ENCODE results near the gene ACOT4. TPM values are rescaled to one million over a fixed set of nuclear protein-coding genes. Genes with fewer than 3 reads are reported as not detected.
"Not testable (repeated sequence)": the region's sequence is repeated elsewhere in the genome, so short reads cannot be mapped to it uniquely, and the experiment has no call there.

Gene ACOT4
- 1.3 and 1.5 TPM in 2 replicates for total RNA-seq
- long read RNA-seq, partial matches to known transcripts, result 0 of 3 reads
- long read RNA-seq, other reads (novel, unspliced or antisense), result 0 of 3 reads

GRCh38 chr14:73591690-73592449 is at the start of gene ACOT4:
ACOT4 (plus strand) TSS chr14:73591873; CDS start chr14:73591960, 87 bp downstream.
- peak; percentile 27 for DNase-seq (ENCODE audit: low spot score, unreplicated experiment)
- H3K27ac Mint-ChIP-seq, result peak within 1 kb of the TSS; percentile 74
- TF ChIP-seq, protein P1, sequence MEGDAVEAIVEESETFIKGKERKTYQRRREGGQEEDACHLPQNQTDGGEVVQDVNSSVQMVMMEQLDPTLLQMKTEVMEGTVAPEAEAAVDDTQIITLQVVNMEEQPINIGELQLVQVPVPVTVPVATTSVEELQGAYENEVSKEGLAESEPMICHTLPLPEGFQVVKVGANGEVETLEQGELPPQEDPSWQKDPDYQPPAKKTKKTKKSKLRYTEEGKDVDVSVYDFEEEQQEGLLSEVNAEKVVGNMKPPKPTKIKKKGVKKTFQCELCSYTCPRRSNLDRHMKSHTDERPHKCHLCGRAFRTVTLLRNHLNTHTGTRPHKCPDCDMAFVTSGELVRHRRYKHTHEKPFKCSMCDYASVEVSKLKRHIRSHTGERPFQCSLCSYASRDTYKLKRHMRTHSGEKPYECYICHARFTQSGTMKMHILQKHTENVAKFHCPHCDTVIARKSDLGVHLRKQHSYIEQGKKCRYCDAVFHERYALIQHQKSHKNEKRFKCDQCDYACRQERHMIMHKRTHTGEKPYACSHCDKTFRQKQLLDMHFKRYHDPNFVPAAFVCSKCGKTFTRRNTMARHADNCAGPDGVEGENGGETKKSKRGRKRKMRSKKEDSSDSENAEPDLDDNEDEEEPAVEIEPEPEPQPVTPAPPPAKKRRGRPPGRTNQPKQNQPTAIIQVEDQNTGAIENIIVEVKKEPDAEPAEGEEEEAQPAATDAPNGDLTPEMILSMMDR (IDR thresholded peaks at IDR 0.05; ENCODE audit: unreplicated experiment), result peak; percentile 47
- peak within 1 kb of the TSS; percentile 68 for H3K4me3 Mint-ChIP-seq (ENCODE audit: low read depth)
- H3K36me3 Mint-ChIP-seq (ENCODE audit: insufficient read depth), result no peaks in the 10 kb centered on the region
- no peaks in the 10 kb centered on the region for H3K4me1 Mint-ChIP-seq (ENCODE audit: low read depth)
- peaks cover 4% of the 10 kb centered on the region for H3K27me3 Mint-ChIP-seq
- H3K9me3 Mint-ChIP-seq (ENCODE audit: low read depth), result no peaks in the 10 kb centered on the region

DNA sequence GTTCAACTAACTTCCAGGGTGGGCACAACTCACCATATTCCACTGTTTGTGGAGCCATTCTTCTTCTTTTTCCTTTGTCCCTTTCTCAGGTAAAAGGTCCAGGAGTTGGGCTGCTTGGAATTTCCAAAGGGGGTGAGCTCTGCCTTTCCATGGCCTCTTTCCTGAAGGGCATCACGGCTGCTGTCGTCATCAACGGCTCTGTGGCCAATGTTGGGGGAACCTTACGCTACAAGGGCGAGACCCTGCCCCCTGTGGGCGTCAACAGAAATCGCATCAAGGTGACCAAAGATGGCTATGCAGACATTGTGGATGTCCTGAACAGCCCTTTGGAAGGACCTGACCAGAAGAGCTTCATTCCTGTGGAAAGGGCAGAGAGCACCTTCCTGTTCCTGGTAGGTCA is 48.7 kb upstream of the ACOT4 start:
- H3K27ac Mint-ChIP-seq; DNase-seq (ENCODE audit: low spot score, unreplicated experiment); H3K4me1 Mint-ChIP-seq (ENCODE audit: low read depth); H3K9me3 Mint-ChIP-seq (ENCODE audit: low read depth); H3K4me3 Mint-ChIP-seq (ENCODE audit: low read depth); H3K27me3 Mint-ChIP-seq; H3K36me3 Mint-ChIP-seq (ENCODE audit: insufficient read depth): not testable (repeated sequence)

DNA sequence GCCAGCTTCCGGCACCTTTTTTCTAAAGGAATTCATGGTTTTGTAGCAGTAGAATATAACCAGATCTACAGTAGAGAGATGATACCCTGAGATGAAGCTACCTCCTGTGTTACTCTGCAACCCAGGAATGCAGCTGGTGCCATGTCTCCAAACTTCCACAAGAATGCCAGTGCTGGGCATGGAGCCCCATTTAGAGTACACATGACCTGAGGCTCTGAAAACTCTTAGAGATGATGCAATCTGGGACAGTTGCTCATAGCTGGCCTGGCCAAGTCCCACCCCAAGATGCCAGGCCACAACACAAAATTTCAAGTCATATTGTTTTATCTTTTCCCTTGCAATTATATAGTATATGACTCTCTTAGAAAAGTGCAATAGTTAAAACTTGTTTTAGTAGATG is 46.3 kb upstream of the ACOT4 start:
- not testable (repeated sequence) for H3K36me3 Mint-ChIP-seq (ENCODE audit: insufficient read depth); H3K27ac Mint-ChIP-seq; H3K4me1 Mint-ChIP-seq (ENCODE audit: low read depth); H3K9me3 Mint-ChIP-seq (ENCODE audit: low read depth); H3K4me3 Mint-ChIP-seq (ENCODE audit: low read depth); H3K27me3 Mint-ChIP-seq; DNase-seq (ENCODE audit: low spot score, unreplicated experiment)

- not testable (repeated sequence) for H3K36me3 Mint-ChIP-seq (ENCODE audit: insufficient read depth); H3K9me3 Mint-ChIP-seq (ENCODE audit: low read depth); H3K4me1 Mint-ChIP-seq (ENCODE audit: low read depth); H3K27ac Mint-ChIP-seq; DNase-seq (ENCODE audit: low spot score, unreplicated experiment); H3K4me3 Mint-ChIP-seq (ENCODE audit: low read depth); H3K27me3 Mint-ChIP-seq
Observed at GRCh38 chr14:73549097-73549496, 42.6 kb upstream of the ACOT4 start.

DNA sequence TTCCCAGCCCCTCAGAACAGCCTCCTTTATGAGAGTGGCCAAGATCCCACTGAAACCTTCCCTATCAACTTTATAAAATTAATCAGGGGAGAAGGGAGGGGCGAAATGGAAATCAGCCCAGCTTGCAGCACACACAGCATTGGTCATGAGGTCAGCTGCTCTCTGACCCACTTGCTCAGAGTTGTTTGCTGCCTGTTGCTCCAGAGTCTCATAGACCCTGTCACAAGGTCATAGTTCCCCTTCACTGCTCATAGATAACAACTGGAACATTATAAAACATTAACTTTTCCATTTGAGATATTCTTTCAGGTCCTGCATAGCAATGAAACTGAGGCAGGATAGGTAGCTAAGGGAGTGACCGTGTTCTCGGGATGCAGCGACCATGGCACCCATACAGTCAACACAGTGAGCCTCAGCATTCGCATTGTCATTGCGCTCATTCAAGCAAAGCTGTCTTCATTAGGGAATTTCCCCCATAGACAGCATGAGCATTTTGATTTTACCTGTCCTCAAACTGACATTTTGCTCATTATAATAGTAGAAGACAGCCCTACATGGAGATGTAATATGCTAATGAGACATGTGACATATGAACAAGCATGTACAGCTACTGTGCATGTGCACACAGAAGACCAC is 41.7 kb upstream of the ACOT4 start:
- H3K27ac Mint-ChIP-seq; H3K4me1 Mint-ChIP-seq (ENCODE audit: low read depth); H3K27me3 Mint-ChIP-seq; DNase-seq (ENCODE audit: low spot score, unreplicated experiment); H3K4me3 Mint-ChIP-seq (ENCODE audit: low read depth); H3K36me3 Mint-ChIP-seq (ENCODE audit: insufficient read depth); H3K9me3 Mint-ChIP-seq (ENCODE audit: low read depth): not testable (repeated sequence)

- no peak for DNase-seq (ENCODE audit: low spot score, unreplicated experiment)
- TF ChIP-seq, protein P1 (IDR thresholded peaks at IDR 0.05; ENCODE audit: unreplicated experiment), result no peak
- Mint-ChIP-seq H3K9me3 (ENCODE audit: low read depth) (no peaks in the 10 kb centered on the region), H3K4me3 (ENCODE audit: low read depth) (no peak overlapping the region), H3K27ac (no peak overlapping the region), H3K36me3 (ENCODE audit: insufficient read depth) (no peaks in the 10 kb centered on the region), H3K4me1 (ENCODE audit: low read depth) (no peaks in the 10 kb centered on the region), H3K27me3 (no peaks in the 10 kb centered on the region)
Observed at GRCh38 chr14:73553845-73554244, 37.8 kb upstream of the ACOT4 start.

GRCh38 chr14:73557201-73557600 is 34.5 kb upstream of the ACOT4 start:
- H3K27me3 Mint-ChIP-seq; H3K9me3 Mint-ChIP-seq (ENCODE audit: low read depth); H3K27ac Mint-ChIP-seq; H3K4me1 Mint-ChIP-seq (ENCODE audit: low read depth); H3K4me3 Mint-ChIP-seq (ENCODE audit: low read depth); DNase-seq (ENCODE audit: low spot score, unreplicated experiment); H3K36me3 Mint-ChIP-seq (ENCODE audit: insufficient read depth): not testable (repeated sequence)

GRCh38 chr14:73558238-73558637 is 33.4 kb upstream of the ACOT4 start:
- H3K36me3 Mint-ChIP-seq (ENCODE audit: insufficient read depth); H3K27me3 Mint-ChIP-seq; H3K4me1 Mint-ChIP-seq (ENCODE audit: low read depth); DNase-seq (ENCODE audit: low spot score, unreplicated experiment); H3K27ac Mint-ChIP-seq; H3K4me3 Mint-ChIP-seq (ENCODE audit: low read depth): not testable (repeated sequence)
- H3K9me3 Mint-ChIP-seq (ENCODE audit: low read depth), result peaks cover 14% of the 10 kb centered on the region

DNA sequence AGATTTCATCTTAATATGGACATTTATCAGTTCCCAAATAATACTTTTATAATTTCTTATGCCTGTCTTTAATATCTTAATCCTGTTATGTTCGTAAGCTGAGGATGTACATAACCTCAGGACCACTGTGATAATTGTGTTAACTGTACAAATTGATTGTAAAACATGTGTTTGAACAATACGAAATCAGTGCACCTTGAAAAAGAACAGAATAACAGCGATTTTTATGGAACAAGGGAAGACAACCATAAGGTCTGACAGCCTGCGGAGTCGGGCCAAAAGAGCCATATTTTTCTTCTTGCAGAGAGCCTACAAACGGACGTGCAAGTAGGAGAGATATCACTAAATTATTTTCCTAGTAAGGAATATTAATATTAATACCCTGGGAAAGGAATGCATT is 29.4 kb upstream of the ACOT4 start:
- not testable (repeated sequence) for H3K4me3 Mint-ChIP-seq (ENCODE audit: low read depth); H3K4me1 Mint-ChIP-seq (ENCODE audit: low read depth); H3K27me3 Mint-ChIP-seq; H3K27ac Mint-ChIP-seq; DNase-seq (ENCODE audit: low spot score, unreplicated experiment)
- Mint-ChIP-seq H3K36me3 (ENCODE audit: insufficient read depth) (peaks cover 19% of the 10 kb centered on the region), H3K9me3 (ENCODE audit: low read depth) (peaks cover 19% of the 10 kb centered on the region)

DNA sequence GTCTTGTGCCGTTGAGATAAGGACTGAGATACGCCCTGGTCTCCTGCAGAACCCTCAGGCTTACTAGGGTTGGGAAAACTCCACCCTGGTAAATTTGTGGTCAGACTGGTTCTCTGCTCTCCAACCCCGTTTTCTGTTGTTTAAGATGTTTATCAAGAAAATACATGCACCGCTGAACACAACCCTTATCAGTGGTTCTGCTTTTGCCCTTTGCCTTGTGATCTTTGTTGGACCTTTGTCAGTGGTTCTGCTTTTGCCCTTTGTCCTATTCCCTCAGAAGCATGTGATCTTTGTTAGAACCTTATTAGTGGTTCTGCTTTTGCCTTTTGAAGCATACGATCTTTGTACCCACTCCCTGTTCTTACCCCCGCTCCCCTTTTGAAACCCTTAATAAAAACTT is 29.0 kb upstream of the ACOT4 start:
- H3K4me3 Mint-ChIP-seq (ENCODE audit: low read depth), result not testable (repeated sequence)

GRCh38 chr14:73566431-73566830 is 25.2 kb upstream of the ACOT4 start:
- H3K27ac Mint-ChIP-seq; DNase-seq (ENCODE audit: low spot score, unreplicated experiment); H3K27me3 Mint-ChIP-seq; H3K4me3 Mint-ChIP-seq (ENCODE audit: low read depth): not testable (repeated sequence)
- H3K36me3 Mint-ChIP-seq (ENCODE audit: insufficient read depth), result peaks cover 20% of the 10 kb centered on the region
- peaks cover 19% of the 10 kb centered on the region for H3K9me3 Mint-ChIP-seq (ENCODE audit: low read depth)
- H3K4me1 Mint-ChIP-seq (ENCODE audit: low read depth), result peaks cover 19% of the 10 kb centered on the region

More for the DNA sequence above, 29.0 kb upstream of the ACOT4 start:
- not testable (repeated sequence) for H3K27me3 Mint-ChIP-seq; DNase-seq (ENCODE audit: low spot score, unreplicated experiment); H3K4me1 Mint-ChIP-seq (ENCODE audit: low read depth); H3K27ac Mint-ChIP-seq
- H3K9me3 Mint-ChIP-seq (ENCODE audit: low read depth), result peaks cover 19% of the 10 kb centered on the region
- H3K36me3 Mint-ChIP-seq (ENCODE audit: insufficient read depth), result peaks cover 20% of the 10 kb centered on the region
